HG03139 (cell line): ENCODE measurements around the gene OLIG1.

Experiments
- ATAC-seq: cut with Tn5 transposase; IDR thresholded peaks from one replicate; pipeline ENCODE4 v1.9.1; 2021; ENCODE audit not compliant: unreplicated experiment

Gene OLIG1

DNA sequence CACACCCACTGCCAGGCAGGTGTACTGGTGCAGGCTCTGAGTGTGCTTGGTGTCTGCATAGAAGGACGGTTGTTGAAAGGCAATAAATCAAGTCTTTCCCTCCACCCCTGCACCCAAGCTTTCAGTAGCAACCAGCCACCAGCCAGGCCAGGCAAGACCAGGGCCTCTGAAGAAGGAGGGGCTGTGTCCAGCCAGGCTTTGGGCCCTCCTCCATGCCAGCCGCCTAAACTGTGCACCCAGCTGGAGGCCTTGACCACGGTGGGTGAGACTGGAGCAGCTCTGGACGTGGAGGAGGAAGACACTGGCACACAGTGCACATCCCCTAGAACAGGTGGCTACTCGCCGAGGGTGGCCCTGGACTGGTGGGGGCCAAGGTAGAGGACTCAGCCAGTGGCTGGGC is 39.3 kb upstream of the OLIG1 start:
- ATAC-seq = no peak

DNA sequence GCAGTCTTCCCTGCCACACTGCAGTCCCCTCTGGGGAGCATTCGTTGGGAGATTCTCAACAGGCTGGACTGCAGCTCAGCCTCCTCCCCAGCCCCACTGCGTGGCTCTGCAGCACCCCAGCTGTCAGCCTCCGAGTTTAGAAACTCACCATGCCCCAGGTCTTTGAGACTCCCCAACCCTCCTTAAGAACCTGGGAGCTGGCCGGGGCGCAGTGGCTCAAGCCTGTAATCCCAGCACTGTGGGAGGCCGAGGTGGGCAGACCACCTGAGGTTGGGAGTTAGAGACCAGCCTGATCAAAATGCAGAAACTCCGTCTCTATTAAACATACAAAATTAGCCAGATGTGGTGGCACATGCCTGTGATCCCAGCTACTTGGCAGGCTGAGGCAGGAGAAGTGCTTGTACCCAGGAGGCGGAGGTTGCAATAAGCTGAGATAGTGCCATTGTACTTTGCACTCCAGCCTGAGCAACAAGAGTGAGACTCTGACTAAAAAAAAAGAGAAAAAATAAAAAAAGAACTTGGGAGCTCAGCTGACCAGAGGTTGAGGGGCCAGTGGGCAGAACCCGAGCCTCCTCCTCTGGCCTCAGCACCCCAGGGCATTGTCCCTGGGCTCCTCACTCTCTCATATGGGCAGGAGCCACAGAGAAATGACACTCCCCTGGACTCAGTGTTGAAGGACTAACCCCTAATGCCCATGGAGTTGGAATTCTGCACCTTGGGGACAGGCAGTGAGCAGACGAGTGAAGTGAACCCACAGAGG is 38.6 kb upstream of the OLIG1 start:
- no peak for ATAC-seq

DNA sequence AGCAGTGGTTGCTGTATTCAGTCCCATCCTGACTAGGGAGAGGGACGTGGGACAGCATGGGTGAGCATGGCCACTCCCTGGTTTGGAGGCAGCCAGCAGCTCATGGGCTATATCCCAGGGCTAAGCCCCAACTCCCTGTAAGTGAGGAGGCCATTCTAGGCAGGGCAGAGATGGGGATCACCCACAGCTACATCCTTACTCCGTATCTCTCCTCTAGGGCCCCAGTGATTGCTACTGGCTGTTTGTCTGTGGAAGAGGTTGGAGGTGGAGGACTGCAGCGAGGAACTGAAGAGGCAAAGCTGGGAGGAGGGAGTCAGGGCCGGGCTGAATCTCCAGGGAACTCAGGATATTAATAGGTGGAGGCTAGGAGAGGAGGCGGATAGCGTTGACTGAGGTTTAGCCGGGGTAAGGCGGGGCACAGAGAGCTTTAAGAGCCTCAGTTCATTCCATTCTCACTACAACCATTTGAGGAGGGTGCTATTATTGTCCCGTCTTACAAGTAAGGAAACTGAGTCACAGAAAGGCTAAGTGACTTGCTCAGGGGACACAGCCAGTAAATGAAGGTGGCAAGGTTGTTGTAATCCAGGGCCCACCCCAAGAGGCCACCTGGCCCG is 37.4 kb upstream of the OLIG1 start:
- ATAC-seq = no peak

DNA sequence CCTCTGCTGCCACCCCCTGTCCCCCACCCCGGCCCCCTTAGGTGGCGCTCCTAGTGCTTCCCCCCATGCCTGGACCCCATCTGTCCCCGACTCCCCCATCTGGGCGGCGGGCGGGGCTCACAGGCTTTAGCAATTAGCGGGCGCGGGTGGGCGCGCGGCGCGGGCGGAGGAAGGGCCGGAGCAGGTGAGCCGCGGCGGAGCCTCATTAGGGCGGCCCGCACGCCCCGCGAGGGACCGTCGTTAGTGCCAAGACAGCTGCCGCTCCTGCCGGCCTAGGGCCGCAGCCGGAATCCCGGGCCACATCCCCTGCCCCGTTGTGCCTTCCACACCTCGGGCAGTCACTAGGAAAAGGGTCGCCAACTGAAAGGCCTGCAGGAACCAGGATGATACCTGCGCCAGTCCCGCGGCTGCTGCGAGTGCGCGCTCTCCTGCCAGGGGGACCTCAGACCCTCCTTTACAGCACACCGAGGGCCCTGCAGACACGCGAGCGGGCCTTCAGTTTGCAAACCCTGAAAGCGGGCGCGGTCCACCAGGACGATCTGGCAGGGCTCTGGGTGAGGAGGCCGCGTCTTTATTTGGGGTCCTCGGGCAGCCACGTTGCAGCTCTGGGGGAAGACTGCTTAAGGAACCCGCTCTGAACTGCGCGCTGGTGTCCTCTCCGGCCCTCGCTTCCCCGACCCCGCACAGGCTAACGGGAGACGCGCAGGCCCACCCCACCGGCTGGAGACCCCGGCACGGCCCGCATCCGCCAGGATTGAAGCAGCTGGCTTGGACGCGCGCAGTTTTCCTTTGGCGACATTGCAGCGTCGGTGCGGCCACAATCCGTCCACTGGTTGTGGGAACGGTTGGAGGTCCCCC is 36.6 kb upstream of the OLIG1 start:
- no peak for ATAC-seq

DNA sequence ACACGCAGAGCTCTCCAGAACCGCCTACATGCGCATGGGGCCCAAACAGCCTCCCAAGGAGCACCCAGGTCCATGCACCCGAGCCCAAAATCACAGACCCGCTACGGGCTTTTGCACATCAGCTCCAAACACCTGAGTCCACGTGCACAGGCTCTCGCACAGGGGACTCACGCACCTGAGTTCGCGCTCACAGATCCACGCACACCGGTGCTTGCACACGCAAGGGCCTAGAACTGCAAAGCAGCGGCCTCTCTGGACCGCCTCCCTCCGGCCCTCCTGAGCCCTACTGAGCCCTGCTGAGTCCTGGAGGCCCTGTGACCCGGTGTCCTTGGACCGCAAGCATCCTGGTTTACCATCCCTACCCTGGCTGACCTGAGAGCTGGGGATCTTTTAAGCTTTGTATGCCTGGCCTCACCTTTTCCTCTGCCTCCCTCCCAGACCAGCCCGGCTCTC is 36.0 kb upstream of the OLIG1 start:
- no peak for ATAC-seq

DNA sequence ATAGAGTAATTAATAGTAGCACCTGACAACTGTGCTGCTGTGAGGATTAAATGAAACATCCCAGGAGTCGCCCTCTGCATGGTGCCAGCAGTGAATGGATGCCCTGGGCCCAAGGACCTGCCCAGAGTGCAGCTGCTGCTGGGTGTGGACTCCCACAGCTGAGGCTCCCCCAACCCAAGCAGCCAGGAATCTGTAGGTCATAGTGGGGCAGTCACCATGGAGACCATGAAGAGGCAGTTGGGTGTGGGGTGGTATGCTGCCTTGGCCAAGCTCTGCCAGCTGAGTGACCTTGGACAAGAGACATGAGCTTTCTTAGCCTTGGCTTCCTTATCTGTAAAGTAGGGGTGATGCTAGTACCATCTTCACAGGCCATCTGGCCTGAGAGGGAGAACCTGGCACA is 34.8 kb upstream of the OLIG1 start:
- no peak for ATAC-seq

DNA sequence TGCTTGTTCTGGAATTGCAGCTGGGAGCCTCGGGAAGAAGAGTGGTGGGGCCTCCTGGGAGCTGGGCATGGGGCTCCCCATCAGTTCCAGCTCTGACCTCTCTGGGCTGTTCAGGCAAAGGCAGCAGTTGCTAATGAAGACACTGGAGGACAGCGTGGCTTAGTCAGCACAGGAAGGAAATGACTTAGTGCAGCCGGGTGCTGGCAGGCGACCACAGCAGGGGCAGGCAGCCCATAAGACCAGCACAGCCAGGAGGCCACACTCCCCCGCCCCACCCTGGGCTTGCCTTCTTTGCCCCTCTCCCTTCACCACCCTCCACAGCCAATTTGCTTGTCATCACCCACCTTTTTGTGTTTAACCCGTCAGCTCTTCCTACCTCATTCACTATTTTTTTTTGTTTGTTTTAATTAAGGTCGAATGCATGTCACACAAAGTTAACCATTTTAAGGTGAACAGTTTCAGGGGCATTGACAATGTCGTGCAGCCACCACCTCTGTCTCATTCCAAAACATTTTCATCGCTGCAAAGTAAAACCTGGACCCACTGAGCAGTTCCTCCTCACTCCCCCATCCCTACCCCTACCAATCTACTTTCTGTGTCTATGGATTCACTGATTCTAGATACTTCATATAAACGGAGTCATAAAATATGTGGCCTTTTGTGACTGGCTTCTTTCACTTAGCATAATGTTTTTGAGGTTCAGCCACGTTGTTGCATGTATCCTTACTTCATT is 33.3 kb upstream of the OLIG1 start:
- no peak for ATAC-seq

DNA sequence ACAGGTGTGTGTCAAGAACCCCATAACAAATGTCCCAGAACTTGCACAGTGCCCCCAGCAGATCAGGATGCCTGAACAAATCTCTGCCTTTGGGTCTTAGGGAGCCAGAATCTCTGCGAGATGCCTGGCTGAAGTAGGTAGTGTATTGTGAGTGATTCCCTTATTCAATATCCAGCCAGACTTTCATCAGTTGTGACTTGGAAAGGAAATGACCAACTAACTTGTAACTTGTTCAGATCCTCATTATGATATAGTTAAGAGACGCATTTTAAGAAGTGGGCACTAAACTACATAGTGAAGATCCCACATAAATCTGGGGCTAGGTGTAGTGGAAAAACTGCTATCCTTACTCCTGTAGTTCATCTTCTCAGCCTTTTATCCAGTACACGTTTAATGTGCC is 32.4 kb upstream of the OLIG1 start:
- ATAC-seq = no peak

DNA sequence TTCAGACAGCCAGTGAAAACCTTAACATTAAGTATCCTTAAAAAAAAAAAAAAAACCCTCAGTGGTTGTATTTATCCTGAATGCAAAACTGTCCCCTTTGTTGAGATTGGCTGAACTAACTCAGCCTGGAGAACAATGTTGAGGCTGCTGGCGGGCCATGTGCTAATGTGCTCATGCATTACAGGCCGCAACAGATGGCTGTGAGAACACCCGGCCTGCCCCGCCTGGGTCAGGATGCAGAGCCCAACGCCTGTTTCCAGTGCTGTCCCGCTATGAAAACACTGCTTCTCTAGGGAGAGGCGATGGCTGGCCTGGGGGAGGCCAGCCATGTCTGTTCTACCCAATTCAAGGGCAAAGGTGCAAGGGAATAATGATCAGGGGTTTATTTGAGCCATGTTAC is 30.4 kb upstream of the OLIG1 start:
- ATAC-seq = no peak

DNA sequence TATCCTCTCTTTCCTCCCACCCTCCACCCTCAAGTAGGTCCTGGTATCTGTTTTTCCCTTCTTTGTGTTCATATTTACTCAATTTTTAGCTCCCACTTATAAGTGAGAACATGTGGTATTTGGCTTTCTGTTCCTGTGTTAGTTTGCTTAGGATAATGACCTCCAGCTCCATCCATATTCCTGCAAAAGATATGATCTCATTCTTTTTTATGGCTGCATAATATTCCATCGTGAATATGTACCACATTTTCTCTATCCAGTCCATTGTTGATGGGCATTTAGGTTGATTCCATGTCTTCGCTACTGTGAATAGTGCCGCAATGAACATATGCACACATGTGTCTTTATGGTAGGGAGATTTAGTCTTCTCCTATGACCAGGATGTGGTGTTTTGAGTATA is 29.7 kb upstream of the OLIG1 start:
- no peak for ATAC-seq

DNA sequence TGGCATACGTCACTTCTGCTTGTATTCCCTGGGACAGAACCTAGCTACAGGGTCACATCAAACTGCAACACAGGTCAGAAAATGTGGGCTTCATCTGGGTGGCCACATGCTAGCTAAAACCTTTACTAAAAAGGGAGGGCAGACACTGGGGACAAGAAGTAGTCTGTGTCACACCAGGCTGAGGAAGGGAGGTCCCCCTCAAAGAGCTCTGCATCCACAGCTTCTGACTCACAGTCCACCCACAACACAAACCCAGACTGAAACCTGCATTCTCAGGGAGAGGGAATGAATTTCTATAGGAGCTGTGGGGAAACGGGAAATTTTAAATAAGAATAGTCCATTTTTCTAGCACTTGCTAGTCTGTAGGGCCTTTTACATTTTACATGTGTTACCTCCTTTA is 28.0 kb upstream of the OLIG1 start:
- ATAC-seq = no peak

DNA sequence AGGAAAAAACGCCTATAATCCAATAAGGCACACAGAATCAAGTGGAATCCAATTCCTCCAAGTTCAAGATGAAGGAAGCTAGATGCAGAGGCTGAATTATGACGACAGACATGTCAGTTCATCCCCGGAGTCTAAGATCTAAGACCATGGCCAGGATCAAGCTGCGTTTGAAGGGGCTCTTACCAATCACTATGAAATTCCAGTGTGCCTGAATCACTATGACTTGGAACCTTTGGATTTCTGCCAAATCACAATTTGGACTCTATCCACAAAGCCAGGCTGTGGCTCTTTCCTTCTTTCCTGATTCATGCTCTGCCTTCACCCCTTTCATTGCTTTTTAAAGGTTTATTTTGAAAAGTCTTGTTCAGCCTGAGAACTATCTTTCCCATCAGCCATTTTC is 27.1 kb upstream of the OLIG1 start:
- ATAC-seq = no peak

DNA sequence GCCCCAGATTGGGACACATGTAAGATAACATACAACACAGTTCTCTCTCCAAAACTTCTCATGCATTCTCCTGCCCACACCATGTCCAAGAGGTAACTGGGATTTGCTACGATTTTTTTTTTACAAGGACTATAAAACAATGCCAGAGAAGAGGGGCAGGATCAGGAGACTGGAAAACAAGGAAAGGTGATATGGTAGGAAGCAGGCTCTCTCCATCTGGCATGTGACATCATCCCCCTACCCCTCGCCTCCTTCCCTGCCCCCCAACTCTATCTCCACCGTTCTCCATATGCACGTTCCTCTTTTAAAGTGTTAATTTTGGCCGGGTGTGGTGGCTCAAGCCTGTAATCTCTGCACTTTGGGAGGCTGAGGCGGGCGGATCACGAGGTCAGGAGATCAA is 23.5 kb upstream of the OLIG1 start:
- no peak for ATAC-seq

DNA sequence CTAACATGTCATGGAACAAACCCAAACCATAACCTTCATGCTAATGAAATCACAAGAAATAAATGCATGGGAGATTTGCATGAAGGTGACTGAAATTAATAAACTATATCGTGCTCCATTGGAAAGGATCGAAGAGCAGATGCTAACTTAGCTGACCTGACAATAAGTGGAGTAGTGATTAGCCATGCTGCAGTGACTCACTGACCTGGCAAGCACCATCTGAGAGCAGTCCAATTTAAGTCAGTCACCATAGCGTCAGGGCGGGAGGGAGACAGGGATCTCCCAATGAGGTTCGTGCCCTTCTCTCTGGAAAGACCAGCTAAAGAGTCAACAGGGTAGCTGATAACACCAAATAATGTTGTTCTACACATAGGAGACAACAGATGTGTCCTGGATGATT is 22.7 kb upstream of the OLIG1 start:
- no peak for ATAC-seq

DNA sequence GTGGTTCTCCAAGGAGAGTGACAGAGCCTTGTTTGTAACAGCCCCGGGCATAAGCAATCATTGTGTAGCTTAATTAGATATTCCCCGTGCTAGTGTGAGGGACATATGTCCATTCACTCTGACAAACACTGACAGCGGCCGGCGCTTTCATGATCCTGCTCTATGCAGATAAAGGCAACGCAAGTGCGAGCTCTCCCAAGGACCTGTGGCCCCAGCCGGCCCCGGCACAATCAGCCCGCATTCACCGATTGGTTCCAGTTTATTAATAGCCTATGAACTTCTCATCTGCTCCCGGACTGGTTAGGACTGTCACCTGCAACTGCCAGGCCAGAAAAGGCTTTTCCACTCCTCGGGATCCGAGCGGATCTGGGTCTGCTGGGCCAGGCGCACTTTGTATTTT is 18.0 kb upstream of the OLIG1 start:
- ATAC-seq = no peak

DNA sequence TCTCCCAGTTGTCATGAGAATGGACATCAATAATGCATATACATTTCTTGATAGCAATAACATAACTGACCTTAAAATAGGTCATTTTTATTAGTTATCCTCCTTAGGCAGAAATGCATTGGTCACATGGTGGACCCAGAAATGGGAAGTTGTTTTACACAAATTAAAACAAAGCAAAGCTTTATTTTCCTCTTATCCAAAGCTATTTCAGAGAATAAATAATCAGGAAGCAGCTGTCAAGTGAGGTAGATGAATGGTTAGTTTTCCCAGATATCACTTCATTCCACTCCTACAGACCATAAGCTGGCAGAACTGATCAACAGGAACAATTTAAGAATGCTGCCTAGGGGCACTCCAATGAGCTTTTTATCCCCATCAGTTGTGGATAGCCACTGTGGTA is 16.0 kb upstream of the OLIG1 start:
- no peak for ATAC-seq

DNA sequence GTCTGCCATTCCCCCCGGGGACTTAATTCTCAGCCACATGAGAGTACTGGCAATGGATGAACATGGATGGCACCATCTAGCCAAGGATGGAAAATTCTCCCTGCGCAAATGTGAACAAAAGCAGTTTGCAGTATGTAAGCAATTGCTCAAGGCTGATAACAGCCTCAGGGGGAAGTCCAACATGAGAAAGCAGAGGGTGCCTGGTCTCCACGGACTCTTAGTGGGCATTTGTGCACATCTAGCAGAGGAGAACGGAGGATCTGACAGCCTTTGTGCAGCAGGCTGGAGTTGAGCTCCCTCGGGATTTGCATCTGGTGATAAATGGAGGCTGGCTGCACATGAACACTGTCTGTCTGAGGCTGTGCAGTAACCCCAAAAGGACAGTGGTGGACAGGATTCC is 13.9 kb upstream of the OLIG1 start:
- ATAC-seq = no peak

DNA sequence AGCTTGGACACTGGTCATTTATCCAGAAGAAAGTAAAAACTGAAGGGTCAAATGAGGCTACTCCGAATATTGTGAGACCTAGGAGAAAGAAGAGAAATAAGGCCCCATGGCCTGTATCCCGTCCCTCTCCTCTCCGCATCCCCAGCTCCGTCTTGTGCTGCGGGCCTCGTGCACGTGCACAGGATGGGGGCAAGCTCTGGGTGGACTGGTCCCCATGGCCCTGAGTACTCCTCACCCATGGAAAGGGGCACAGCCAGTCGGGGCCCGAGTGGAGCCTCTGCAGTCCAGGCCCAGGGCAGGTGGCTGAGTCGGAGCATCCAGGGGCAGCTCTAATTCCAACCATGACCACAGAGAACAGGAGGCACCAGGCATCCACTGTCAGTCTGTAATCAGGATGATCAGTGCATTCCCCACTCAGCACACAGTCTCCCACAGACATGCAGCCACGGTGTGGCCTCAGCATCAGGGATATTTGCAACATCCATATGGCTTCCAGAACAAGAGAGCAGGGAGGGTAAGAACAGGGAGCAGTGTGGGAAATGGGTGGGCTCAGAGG is 12.5 kb upstream of the OLIG1 start:
- no peak for ATAC-seq

DNA sequence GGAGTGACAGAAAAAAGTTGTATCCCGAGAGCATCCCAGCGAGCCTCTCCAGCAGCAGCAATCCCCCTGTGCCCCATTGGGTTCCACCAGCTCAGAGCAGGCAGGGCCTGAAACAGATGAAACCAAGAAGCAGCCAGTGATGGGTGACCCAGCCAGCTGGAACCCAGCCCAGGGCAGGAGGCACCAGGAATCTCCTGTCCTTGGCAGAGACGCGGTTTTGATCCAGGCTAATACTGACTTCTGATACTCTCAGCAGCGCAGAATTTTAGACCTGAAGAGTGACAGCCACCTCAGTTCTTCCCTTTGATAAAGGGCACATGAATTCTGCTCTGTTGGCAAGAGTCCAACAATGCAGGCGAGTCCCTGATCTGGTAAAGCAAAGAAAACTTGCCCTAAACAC is 11.4 kb upstream of the OLIG1 start:
- ATAC-seq = no peak

DNA sequence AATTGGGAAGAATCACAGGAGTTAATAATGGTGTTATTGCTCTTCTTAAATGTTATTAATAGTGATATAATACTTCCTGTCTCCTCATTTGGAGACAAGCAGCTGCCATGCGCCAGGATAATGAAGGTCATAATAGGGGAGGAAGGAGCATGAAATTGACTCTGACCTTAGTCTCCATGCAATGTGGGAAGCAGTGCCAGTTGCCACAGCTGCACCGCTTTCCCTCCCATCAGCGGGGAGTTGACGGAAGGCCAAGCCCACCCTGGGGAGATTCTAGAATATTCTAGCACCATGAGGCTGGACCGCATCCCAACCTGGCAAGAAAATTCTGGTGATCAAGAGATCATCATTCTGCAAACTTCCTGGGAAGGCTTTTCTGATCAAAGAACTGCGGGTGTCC is 11.0 kb upstream of the OLIG1 start:
- ATAC-seq = no peak

DNA sequence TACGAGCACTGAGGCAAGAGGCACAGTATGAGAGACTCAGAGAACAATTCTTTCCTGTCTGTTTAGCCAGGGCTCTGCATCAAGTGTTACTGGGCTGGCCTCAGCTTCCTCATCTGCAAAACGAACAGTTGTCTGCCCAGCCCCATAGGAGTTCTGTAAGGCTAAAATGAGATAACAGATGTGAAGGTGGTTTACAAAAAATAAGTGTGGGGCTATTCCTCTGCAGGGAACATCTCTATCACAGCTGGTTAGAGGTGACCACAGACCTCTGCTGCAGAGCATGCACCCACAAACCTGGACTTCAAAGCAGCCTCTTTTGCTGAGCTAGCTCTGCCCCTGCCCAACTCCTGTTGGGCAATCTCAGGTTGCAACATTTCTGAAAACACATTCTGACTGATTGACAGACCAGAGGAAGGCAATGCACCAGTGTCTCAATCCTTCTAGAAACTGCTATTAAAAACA is 10.5 kb upstream of the OLIG1 start:
- no peak for ATAC-seq
